Activated CD8-positive, alpha-beta memory T cell treated with anti-CD3 and anti-CD28 coated beads, Interleukin-2, amount 50 U/mL, for 24 hours (primary cell): ENCODE measurements around the gene PSME1.
A peak's percentile ranks its signal among the peaks of the same experiment; 100 is the strongest.

Experiments used
- DNase-seq: peaks from one replicate; pipeline ENCODE4 v3.0.0-alpha.2; 2020; ENCODE audit errors: extremely low read depth

The PSME1 gene

DNA sequence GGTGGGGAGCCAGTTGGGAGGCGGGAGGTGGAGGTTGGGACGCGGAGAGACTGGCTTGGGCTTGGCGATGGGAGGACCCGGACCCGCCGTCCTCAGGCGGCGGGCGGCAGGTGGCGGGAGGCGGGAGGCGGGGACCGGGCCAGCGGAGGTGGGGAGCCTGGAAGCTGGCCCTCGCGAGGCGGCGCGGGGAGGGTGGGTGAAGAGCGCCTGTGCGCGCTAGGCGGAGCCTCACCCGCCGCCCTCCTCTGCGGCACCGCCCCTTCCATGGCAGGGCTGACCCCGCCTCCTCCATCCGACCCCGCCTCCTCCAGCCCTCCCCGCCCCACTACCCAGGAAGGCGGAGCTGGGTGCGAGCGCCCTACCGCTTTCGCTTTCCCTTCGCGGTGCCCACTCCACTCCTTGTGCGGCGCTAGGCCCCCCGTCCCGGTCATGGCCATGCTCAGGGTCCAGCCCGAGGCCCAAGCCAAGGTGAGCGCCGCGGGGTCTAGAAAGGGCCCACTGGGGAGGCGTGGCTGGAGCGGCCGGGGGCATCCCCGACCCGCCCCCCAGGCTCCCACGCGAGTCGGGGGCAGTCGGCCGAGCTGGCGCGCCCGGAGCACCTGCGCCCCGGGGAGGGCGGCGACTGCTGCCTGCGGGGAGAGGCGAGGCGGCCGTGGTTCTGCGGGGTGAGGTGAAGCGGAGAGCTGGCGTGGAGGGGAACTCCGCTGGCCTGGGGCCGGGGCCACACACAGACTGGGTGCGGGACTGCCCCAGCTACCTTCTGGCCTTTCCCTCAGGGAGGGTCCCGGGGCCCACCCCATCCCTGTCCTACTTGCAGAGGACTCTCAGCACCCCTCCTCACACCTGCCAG, at the start of gene PSME1:
Gene PSME1, plus strand, starts transcription at position 361 of the 850 bp plus-strand sequence. Its CDS starts 69 bp downstream, at position 430.
- peak; percentile 77 for DNase-seq

DNA sequence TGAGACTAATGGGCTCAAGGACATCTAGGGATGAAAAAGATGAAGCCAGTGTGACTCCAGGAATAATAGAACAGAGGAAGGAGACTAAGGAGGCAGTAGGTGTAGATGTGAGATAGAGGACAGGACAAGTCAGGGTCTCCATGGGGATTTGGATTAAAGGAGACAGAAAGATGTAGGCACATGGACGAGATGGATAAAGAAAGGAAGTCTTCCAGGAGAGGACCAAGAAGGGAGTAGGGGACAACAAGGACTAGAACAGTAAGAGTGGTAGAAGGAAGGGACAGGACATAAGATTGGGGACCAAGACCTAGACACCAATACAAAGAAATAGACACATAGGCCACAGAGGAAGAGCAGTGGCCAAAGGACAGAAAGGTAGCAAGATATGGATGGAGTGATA, 49.0 kb upstream of the PSME1 start:
- DNase-seq = no peak

DNA sequence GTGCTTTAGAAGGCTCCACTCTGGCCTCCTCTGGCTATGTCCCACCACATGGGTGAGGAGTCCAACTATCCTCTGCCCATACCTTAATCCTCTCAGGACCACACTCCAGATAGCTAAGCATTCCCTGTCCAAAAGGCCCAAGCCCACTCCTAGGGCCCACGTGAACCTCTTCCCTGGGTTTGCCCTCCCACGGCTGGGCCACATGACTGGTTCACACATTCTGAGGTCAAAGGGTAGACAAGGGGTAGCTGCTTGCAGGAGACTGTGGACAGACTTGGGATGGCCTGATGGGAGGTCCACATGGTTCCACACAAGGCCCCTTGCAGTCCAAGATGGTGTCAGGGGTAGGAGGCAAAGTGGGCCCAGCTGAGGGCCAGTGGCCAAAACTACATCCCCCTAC, 47.9 kb upstream of the PSME1 start:
- DNase-seq = no peak

DNA sequence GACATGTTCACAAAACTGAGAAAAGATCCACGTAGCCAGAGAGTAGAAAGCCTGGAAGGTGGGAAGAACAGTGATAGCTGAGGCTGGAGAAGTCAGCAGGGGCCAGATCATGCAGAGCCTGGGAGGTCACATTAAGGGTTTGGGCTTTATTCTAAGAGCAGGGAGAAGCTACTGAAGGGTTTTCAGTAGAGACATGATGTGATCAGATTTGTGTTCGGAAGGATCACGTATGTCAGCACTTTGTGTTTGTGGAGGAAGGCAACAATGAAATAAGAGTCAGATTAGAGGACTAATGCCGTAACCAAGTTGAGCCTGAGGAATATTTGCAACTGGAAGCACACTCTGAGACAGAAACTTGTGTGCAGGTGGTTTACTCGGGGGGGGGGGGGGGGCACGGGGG, 46.1 kb upstream of the PSME1 start:
- no peak for DNase-seq

DNA sequence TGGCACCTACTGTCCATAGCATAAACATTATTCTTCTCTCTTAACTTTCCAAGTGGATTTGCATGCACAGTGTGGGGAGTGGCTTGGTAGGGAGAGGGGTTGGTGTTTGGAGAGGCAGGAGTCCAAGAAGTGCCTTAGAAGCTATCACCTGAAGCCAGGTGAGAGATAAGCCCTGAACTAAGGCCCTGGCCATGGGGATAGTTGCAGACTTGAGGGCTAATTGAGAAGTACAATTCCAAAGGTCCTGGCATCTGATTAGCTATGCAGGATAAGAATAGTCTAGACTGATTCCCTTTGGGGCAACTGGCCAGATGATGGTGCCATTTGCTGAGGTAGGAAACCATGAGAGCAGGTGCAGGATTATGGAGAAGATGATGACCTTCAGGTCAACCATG, 43.9 kb upstream of the PSME1 start:
- DNase-seq = no peak

DNA sequence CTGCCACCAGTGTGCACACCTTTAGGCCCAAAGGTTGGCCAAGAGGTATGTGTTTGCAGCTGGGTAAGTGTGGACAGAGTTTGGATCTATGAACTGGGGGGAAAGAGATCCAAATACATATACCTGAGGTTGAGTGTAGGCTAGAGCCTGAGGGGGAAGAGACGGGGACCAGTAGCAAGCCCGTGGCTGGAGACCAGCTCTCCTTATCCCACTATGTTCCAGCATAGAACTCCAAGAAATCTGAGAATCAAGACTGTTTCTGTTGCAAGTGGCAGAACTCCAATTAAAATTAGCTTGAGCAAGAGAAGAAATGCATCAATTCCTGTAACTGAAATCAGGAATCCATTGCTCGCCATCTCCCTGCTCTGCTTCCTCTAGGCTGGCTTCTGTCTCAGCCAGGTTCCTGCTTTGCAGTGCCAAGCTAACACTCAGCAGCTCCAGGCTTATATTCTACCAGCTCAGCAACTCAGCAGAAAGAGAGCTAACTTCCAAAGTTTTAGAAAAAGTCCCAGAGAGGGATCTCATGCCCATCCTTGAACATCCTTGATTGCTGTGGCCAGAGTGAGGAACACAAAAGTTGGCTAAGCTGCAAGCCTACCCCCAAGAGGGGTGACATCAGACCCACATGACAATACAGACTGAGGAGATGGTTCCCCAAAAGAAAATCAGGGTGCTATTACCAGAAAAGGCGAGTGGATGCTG, 43.3 kb upstream of the PSME1 start:
- no peak for DNase-seq

DNA sequence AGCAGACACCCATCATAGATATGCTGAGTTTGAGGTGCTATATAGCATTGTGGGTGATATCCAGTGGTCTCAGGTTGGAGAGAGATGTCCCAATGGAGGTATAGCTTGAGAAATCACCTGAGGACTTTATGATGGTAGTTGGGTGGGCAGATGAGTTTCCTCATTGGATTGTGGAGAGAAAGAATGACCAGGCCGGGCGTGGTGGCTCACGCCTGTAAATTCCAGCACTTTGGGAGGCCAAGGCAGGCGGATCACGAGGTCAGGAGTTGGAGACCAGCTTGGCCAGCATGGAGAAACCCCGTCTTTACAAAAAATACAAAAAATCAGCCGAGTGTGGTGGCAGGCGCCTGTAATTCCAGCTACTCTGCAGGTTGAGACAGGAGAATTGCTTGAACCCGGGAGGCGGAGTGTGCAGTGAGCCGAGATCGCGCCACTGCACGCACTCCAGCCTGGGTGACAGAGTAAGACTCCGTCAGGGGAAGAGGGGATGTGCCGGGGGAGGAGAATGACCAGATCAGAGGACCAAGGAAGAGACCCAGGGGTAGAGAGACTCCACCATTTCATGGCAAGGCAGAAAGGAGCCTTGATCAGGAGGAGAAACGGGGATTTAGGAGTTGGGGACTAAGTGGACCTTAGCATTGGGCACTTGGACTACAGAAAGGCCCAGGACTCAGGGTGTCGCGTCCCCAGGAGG, 42.6 kb upstream of the PSME1 start:
- DNase-seq = no peak

DNA sequence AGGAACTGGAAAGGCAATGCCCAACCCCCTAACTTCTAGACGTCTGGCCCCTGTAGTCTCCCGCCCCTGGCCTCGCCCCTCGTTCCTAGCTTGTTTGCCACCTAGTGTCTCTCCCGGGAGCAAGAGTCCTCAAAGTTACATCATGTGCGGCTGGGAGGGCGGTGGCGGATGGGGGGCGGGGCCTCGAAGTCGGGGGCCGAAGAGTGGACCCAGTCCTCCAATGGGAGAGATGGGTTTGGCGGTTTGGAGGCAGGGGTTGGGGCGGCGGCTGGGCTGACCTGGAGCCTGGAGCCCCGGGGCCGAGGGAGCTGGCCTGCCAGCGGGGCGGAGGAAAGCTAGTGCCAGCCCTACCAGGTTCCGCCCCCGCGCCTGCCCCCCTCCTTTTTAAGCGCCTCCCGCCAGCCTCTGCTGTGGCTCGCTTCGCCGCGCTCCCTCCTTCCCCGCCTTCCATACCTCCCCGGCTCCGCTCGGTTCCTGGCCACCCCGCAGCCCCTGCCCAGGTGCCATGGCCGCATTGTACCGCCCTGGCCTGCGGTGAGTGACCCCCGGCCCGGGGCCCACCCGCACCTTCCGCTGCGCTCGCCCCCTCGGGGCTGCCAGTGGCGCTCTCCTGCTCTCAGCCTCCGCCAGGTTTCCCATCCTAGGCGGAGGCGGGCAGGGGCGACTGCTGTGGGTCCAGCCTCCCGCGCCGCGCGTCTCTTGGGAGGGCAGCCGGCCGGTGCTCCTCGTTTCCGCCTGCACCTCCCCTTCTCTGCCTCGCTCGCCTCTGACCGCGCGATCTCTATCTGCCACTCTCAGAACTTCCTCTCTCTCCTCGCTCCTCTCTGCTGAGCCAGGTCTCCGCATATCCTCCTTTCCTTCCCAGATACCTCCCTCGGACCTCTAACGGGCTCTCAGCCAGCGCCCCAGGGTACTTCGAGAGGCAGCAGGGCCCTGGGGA, 41.8 kb upstream of the PSME1 start, which contains the start of gene PCK2:
Gene PCK2, plus strand, starts transcription at position 411 of the 940 bp plus-strand sequence. Its CDS starts 95 bp downstream, at position 506.
- peak; percentile 56 for DNase-seq

DNA sequence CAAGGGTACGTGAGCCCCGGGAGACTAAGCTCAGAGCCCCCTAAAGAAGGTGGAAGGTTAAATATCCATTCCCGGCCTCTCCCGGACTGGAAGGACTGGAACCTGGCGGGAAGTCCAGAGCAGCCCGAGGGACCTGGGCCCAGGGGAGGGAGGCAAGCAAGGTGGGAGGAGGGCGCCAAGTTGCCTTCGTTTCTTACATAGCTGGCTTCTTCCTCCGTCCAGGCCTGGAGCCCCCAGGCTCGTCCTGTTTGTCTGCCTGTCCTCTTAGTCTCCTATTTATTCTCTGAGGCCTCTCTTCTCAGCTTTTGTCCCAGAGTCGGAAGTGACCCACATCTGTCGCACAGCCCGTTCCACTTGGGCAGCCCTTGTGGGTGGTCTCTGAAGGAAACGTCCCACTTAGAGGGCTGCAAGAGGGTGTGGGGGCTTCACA, 41.1 kb upstream of the PSME1 start:
- DNase-seq = no peak

DNA sequence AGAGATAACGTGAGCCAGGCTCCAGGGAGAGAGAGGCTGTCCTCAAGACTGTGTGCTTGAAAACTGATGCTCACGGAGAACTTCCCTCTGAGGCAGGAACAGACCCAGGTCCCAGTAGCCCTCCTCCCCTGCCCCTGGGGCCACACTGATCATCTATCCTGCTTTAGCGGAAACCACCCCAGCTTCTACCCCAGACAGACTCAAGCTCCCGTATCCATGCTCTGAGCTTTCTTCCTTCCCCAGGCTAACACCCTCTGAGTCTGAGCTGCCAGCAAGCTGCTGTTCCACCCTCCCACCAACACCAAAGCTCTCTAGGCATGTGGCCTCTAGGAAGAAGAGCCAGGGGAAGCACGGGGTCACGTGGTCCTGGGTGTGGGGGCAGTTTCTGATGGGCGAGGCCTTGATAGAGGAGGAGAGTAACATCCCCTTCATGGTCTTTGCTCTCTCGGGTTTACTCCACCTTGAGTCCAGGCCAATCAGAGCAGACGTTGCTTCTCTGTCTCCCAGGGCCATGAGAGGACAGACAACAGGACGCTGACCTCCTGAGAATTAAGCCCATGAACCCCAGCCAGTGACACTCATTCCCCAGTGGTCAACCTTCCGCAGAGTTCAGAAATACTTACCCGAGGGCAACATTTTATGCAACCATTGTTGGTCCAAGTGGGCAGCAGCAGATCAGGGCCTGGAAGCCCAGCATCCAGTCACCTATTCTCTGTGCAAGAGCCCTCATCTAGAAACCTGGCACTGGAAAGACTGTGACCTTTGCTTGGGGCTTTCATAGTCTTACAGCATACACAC, 40.5 kb upstream of the PSME1 start:
- no peak for DNase-seq

DNA sequence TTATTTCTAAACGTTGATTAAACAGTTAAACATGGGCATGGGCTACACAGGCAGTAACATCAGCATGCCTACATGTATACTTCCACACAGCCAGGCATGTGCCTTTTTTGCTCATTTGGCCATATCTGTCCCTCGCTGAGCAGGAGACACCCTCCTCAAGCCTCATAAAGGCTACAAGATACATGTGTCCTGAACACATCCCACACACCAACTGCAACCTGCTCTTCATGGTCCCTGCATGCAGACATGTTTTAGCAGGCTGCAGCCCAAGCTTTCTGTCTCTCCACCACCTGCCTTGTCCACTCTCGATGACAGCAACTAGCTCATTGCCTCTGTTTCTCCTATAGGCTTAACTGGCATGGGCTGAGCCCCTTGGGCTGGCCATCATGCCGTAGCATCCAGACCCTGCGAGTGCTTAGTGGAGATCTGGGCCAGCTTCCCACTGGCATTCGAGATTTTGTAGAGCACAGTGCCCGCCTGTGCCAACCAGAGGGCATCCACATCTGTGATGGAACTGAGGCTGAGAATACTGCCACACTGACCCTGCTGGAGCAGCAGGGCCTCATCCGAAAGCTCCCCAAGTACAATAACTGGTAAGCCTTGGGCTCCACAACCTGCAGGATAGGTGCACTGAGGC, 39.3 kb upstream of the PSME1 start:
- DNase-seq = no peak

DNA sequence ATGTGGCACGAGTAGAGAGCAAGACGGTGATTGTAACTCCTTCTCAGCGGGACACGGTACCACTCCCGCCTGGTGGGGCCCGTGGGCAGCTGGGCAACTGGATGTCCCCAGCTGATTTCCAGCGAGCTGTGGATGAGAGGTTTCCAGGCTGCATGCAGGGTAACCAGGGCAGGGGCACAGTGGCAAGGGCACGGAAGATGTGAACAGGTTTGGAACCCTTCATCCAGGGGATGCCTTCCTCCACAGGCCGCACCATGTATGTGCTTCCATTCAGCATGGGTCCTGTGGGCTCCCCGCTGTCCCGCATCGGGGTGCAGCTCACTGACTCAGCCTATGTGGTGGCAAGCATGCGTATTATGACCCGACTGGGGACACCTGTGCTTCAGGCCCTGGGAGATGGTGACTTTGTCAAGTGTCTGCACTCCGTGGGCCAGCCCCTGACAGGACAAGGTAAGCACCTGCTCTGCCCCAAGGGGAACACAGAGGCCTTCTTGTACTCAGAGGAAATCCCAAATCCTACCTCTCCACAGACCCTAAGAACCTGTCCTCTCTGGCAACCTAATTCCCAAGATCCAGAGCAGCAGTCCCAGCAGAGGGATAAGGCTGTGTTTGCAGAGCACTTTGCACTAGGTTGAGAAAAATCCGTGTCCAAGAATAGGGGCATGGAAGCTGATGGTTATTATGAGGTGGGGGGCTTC, 37.6 kb upstream of the PSME1 start:
- DNase-seq = no peak

DNA sequence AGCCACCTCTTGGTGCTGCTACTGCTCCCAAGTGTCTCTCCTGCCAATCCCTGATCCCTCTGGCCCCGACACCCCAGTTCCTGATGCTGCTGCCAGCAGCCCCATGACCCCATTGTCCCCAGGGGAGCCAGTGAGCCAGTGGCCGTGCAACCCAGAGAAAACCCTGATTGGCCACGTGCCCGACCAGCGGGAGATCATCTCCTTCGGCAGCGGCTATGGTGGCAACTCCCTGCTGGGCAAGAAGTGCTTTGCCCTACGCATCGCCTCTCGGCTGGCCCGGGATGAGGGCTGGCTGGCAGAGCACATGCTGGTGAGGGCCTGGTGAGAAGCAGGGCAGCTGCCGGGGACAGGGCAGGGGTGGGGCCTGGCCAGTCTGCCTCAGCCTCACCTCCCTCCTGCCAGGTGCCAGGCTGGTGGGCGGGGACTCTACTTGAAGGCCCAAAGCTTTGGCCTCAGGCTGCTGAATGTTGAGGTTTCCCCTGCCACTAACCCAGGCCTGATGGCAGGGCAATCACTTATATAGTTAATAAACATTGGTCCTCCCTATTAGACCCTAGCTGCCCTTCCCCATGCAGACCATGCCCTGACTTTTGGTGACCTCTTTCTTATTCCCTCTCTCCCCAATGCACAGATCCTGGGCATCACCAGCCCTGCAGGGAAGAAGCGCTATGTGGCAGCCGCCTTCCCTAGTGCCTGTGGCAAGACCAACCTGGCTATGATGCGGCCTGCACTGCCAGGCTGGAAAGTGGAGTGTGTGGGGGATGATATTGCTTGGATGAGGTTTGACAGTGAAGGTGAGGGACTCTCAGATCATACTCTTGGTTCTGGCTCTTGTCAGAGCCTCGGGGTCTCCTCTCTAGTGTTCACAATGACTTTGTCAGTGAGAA, 36.8 kb upstream of the PSME1 start:
- DNase-seq = no peak

DNA sequence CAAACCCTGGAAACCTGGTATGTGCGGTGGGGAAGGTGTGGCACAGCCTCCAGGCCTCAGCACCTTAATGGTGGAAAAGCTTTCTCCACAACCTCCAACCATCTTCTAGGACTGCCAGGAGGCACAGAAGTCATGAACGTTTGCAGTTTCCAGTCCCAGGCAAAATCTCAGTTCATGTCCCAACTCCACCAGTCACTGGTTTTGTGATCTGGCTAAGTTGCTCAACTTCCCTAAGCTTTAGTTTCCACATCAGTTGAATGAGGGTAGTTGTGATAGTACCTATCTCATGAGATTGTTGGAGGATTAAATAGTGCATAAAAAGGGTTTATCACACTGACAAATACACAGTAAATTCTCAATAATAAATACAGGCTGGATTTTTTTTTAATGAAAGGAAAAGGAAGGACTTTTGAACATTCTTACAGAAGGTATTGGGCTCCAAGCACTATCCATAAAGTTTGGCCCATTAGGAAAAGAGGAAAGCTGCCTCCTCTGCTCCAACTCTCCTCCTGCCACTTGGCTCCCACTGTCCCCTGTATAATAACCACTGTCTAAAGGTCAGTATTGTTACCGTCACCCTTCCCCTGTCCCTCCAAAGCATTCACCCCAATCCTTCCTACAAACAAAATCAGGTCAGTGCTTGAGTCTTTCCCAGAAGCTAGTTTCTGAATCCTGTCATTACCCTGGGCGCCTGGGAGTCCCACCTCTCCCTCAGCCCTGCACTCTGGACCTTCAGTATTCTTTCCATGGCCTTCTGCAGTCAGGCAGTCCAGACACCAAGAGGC, 35.6 kb upstream of the PSME1 start:
- no peak for DNase-seq

DNA sequence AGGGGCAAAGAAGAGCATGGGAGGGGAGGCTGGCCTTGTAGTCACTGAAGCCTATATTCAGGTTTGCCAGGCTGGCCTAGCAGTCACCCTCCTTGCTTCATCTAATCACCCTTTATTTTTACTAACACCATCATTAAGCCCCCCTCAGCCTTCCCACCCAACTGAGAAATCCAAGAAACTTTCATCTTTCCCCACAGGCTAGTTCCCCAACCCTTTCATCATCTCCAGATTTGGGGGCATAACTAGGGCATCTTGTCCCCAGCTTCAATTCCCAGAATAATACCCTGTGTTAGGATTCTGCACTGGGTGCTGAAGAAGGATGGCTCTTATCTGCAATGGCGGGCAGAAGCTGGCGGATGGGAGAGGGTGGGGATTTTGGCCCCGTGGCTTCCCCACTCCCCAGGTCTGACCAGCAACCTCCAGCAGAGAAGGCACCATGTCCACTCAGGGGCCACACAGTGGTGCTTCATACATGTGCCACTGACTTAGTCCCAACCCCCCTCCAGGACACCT, 35.0 kb upstream of the PSME1 start:
- DNase-seq = no peak

DNA sequence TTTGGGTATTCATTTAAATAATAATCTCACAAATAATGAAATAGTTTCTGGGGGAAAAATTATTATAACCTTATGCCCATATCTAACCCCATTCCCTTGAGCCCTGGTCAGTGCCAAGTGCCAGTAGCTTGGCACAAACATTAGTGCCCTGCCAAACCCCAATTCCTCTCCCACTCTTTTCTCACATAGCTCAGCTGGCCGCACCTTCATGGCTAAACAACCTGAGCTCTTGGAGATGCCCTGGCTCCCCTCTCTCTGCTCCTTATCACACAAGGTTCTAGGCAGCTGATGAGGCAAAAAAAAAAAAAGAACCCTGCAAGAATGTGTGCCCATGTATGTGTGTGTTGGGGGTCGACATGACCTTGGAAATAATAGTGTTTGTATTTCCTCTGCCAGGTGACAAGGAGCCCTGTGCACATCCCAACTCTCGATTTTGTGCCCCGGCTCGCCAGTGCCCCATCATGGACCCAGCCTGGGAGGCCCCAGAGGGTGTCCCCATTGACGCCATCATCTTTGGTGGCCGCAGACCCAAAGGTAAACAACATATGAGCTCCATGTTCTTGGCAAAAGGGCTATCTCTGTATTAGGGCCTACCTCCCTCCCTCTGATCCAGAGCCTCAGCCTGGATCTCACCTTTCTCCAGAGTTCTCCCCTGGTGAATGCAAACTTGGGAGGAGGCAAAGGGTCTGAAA, 33.5 kb upstream of the PSME1 start:
- DNase-seq = no peak

DNA sequence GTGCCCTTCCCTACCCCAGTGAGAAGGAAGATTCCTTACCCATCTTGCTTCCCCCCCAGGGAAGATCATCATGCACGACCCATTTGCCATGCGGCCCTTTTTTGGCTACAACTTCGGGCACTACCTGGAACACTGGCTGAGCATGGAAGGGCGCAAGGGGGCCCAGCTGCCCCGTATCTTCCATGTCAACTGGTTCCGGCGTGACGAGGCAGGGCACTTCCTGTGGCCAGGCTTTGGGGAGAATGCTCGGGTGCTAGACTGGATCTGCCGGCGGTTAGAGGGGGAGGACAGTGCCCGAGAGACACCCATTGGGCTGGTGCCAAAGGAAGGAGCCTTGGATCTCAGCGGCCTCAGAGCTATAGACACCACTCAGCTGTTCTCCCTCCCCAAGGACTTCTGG, 32.5 kb upstream of the PSME1 start:
- DNase-seq = no peak
